Inflammatory macrophage (primary cell): ENCODE results near the gene GCFC2.
"Not testable (repeated sequence)": the region's sequence is repeated elsewhere in the genome, so short reads cannot be mapped to it uniquely, and the experiment has no call there.

Source experiments
- DNase-seq, 2 donors: peaks; one replicate each; pipeline ENCODE4 v3.0.0-alpha.2; 2020 to 2022

The GCFC2 gene

DNA sequence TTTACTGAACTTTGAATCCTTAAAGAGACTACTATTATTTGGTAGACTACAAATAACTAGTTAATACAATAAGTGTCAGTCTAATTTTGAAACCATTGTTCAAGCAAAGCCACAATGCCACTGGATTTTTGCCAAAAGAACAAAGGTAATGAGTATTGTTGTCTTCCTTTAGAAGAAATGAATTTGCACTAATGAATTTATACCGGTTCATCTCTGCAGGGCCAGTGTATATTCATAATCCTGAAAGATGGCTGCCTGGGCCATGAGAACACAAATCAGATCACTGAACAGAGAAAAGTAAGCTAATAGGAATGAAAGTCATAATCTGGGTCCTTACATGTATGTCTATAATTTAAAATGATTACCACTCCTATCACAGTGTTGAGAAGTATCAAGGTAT, 31.2 kb downstream of the GCFC2 start:
- no peak for DNase-seq

DNA sequence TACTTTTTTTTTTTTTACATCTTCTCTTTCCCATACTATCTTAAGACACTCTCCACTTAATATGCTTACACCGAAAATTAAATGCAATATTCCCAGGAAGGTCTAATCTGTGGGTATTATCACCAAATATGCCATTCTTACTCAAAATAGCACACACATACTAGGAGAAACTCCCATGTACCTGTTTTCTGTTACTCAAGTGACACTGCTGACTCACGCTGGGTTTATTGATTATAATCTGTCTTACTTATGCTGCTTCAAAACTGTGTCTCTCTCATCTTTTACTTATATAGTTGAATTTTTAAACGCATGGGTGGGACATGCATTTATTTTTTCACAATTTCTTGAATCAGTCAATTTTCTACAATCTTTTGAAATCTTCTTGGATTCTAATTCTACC, 34.3 kb downstream of the GCFC2 start:
- no peak for DNase-seq

GRCh38 chr2:75675908-75676307, 34.8 kb downstream of the GCFC2 start:
- no peak for DNase-seq

GRCh38 chr2:75675423-75675822, 35.3 kb downstream of the GCFC2 start:
- DNase-seq: not testable (repeated sequence)

DNA sequence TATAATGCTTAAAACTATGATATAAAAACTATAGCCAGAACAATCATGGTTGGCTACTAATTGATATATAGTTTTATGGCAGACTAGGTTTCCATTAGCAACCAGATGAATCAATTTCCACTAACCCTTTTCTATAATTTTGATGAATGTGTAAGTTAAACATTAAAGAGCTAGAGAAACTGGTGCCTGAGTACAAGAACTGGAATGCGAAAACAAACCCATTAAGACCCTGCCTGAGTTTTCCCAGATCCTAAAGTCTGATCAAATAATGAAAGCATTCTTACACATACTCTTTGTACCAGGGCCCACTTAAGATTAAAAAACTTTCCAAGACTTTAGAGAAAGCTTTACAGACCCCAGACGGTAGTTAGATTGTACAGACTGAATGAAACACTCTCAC, 42.8 kb downstream of the GCFC2 start:
- DNase-seq: no peak

DNA sequence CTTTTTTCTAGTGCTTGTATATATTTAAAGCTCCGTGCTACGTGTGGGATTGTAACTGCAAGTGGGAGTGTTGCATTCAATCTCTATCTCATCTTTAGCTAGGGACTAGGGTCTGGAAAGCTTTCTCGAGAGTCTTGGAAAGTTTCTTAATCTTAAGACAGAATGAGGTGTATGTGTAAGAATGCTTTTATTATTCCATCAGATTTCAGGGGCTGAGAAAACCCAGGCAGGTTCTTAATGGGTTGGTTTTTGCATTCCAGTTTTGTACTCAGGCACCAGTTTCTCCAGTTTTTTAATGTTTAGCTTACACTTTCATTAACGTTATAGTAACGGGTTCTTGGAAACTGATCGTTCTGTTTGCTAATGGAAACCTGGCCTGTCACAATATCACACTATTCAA, 43.8 kb downstream of the GCFC2 start:
- no peak for DNase-seq

DNA sequence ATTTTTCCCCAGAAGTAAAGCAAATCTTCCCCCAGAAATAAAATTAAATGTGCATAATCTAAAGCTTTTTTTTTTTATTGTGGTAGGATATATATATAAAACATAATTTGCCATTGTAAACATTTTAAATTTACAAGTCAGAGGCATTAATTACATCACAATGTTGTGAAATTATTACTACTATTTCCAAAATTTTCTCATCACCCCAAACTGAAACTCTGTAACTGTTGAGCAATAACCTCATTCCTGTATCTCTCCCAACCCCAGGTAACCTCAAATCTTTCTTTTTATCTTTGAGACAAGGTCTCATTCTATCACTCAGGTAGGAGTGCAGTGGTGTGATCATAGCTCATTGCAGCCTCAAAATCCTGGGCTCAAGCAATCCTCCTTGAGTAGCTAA, 52.9 kb downstream of the GCFC2 start:
- no peak for DNase-seq

GRCh38 chr2:75656563-75656962, 54.2 kb downstream of the GCFC2 start:
- no peak for DNase-seq

DNA sequence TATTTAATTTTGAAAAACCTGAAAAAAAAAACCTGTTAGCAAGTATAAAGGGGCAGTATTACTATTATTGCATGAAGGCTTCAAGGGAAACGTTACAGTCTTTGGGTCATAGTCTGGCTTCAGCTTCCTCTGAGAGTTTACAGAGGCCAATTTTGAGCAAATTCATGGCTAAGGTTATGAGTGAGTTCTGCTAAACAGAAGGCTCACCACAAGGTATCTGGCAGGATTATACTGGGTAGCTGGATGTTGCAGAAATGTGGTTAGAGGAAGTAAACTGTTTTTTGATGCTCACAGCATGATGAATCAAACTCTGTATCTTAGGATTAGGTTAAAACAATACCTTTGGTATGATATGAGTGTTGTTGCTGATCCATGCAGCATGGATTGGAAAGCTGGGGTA, 54.9 kb downstream of the GCFC2 start:
- DNase-seq: no peak

DNA sequence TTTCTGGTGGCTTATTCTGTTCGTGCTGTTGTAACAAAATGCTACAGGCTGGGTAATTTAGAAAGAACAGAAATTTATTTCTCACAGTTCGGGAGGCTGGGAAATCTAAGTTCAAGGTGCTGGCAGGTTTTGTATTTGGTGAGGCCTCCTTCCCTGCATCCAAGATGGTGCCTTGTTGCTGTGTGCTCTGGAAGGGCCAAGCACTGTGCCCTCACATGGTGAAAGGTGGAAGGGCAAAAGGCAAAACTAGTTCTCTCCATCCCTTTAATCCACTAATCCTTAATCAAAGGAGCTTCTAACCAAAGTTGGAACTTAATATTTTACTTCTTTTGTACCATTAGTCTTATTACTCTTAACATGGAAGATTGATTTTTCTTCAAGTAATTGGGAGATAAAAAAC, 56.7 kb downstream of the GCFC2 start:
- DNase-seq: no peak

DNA sequence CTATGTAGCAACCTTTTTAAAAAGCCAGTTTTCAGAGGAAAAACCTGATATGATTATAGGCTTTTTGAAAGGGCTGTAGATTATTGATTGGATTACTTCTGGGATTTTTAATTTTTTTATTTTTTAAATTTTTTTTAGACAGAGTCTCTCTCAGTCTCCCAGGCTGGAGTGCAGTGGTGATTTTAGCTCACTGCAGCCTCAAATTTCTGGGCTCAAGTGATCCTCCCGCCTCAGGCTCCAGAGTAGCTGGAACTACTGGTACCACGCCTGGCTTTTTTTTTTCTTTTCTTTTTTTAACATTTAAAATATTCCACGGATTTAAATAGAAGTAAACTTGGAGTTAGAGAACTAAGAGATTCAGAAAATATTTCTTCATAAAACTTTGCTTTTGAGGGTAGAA, 62.9 kb downstream of the GCFC2 start:
- DNase-seq: no peak

DNA sequence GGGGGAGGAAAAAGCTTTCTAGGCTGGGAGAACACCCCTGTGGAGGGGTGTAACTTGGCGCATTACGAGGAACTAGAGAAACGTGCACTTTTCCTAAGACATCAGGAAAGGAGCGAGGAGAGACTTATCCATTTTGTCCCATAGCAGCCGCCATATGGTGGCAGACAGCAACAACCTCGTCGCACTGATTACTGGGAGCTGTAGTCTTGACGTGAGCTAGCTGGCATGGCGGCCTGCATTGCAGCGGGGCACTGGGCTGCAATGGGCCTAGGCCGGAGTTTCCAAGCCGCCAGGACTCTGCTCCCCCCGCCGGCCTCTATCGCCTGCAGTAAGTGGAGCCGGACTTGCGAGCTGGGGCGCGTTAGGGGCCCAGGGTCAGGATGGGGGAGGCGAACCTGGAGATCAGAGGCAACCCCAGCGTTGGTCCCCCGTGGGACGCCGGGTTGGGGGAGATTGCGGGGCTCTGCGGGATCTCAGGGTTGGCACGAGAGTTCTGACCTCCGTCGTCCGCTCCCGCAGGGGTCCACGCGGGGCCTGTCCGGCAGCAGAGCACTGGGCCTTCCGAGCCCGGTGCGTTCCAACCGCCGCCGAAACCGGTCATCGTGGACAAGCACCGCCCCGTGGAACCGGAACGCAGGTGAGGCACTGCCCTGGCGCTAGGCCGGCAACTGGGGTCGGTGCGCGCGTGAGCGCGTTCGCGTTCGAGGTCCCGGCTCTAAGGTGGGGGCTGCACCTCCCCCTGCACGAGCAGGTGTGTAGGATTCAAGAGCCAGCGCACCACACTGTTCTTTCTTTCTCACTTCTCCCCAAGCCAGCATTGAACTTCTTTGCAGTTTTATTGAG, 63.9 kb downstream of the GCFC2 start, which contains the start of gene MRPL19:
Gene MRPL19 (plus strand): TSS at position 201 of the 843 bp plus-strand sequence. CDS start 25 bp downstream, at position 226.
- peak; percentile 86 to 88 for DNase-seq

DNA sequence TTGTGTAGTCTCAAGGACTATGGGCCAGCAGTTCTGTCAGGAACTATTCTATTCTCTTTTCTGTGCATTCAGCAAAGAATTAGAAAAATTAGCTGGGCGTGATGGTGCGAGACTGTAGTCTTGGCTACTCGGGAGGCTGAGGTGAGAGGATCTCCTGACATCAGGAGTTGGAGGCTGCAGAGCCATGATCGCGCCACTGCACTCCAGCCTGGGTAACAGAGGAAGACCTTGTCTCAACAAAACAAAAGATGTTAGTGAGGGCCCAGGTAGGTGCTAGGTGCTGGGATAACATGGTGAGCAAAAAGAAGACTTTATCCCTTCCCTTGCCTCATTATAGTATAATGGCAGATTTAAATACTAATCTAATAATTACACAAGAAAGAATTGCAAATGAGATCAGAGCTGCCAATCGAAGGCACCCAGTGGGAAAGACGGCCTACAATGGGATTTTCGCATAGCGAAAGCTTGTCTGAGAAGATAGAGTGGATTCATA, 64.6 kb downstream of the GCFC2 start:
- DNase-seq: no peak

DNA sequence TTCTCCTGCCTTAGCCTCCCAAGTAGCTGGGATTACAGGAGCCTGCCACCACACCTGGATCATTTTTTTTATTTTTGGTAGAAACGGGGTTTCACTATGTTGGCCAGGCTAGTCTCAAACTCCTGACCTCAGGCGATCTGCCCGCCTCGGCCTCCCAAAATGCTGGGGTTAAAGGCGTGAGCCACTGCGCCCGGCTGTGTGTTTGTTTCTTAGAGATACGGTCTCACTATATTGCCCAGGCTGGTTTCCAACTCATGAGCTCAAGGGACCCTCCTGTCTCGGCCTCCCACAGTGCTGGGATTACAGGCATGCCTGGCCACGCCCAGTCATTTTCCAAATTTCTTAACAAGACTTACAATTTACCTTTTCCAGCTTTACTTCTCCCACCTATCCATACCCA, 65.1 kb downstream of the GCFC2 start:
- no peak for DNase-seq

DNA sequence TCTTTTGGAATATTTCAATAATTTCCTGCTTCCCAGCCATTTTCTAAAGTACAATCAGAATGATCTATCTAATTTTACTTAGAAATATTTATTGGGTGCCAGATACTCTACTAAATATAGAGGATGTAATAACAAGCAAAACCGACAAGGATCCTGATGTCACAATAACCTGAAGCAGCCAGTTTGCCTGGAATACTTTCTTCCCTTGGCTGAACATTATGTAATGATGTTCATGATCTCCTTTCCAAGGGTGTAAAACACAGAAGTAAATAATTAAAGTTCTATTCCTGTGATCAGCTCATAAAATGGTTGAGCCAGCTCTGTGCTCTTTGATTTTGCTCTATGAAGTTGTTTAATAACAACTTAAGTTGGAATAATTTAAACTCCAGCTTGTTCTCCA, 66.7 kb downstream of the GCFC2 start:
- no peak for DNase-seq

DNA sequence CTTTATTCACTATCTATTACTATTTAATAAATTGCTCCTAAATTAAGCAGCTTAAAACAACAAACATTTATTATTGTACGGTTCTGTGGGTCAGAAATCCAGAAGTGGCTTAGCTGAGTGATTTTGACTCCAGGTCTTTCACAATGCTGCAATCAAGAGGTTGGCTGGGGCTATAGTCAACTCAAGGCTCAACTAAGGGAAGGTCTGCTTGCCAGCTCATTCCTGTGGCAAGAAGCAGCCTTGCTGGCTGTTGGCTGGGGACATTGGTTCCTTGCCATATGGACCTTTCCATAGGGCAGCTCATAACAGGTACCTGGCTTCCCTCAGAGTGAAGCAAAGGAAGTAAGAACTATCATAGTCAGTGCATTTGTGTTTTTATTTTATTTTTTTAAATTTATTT, 69.1 kb downstream of the GCFC2 start:
- no peak for DNase-seq

- peak; percentile 61 to 67 for DNase-seq
These were observed 70.0 kb downstream of the GCFC2 start for GRCh38 chr2:75640621-75641121.

- DNase-seq: no peak
These were observed 73.1 kb downstream of the GCFC2 start for GRCh38 chr2:75637568-75637967.

DNA sequence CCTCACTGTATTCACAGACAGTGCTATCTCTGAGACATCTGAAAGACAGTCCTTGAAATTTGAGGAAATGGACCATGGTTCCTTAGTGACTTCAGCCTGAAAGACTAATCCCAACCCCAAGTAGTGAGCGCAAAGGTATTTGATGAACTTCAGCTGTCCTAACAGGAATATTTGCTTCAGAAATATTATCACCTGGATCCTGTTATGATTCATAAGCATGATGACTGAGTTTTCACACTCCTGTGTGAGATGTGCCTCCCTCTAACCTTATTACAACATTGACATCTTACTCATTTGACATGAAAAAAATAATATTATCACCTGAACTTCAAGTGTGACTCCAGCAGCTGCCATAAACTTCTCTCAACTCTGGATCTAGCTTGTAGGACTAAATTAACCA, 75.8 kb downstream of the GCFC2 start:
- no peak for DNase-seq

DNA sequence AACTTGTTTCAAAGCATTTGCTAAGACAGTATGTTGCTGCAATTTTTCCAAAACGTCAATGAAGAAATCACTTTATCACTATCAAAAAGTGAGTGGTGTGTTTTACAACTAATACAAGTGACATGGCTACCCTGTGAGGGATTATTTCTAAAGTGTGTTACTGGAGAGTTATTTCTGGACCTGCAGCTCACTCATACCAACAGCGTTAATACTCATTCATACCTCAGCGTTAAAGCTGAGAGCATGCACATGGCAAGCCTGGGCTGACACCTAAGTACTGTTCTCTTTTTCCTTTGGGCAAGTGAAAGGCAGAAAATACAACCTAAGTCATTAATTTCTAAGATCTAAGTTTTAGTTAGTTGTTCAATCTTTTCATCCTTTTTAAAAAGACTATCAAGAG, 77.1 kb downstream of the GCFC2 start:
- DNase-seq: no peak

- no peak for DNase-seq
These were observed 77.9 kb downstream of the GCFC2 start for GRCh38 chr2:75632813-75633212.

DNA sequence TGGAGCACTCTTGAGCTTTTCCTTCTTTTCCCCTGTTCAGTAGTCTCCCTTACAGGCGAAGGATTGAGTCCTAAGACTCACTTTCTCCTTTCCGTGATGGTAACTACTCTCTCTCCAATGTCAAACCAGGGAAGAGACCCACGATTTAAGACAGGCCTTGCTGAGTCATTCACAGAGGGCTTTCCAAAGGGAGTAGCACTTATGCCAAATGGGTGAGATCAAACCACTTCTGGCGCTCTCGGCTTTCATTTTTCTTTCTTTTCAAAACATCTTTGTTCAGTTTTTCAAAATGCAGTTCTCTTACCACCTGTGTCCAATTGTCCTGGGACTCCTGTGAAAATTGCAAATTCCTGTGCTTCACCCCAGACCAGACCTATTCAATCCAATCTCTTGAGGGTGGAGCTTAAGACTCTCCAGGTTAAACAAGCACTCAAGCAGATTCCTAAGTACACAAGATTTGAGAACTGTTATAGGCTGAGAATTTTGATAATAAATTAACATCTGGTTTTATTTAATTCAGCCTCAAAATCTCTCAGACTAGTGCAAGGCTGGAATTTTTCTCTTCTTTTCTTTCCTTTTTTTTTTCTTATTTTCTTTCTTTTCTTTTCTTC, 78.5 kb downstream of the GCFC2 start:
- DNase-seq: no peak

DNA sequence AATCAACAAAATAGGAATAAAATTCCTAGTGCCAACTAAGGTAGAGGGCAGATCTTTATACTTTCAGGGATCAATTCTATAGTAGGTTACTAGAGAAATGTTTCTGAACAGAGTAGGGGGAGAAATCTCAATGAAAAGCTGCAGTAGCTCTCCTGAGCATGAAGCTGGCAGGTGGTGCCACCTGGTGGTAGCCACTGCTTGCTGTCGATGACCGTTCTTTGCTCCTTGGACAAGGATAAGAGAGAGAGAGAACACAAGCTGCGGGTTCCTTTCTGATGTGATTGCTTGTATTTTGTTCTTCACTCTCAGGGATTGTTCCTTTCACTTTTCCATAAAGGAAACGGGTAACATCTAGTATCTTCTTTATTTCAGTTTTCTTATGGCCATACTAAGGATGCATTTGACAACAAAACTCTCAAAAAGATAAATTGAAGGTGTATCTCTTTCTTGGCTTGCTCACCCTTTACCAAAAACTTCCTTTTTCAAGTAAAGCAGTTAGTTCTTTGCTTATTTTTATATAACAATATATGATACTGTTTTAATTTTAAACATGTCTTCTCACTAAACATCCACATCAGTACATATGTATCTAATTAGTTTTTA, 82.7 kb downstream of the GCFC2 start:
- peak; percentile 26 to 59 for DNase-seq

- DNase-seq: no peak
These were observed 87.8 kb downstream of the GCFC2 start for GRCh38 chr2:75622929-75623328.
